HG03565 (cell line): ENCODE data around the gene OXA1L.
"Not testable (repeated sequence)": the region's sequence is repeated elsewhere in the genome, so short reads cannot be mapped to it uniquely, and the experiment has no call there.

ENCODE experiments used
- ATAC-seq: cut with Tn5 transposase; IDR thresholded peaks from one replicate; pipeline ENCODE4 v1.9.1; 2021; ENCODE audit warnings: mild to moderate bottlenecking, moderate library complexity; ENCODE audit not compliant: unreplicated experiment

OXA1L gene

DNA sequence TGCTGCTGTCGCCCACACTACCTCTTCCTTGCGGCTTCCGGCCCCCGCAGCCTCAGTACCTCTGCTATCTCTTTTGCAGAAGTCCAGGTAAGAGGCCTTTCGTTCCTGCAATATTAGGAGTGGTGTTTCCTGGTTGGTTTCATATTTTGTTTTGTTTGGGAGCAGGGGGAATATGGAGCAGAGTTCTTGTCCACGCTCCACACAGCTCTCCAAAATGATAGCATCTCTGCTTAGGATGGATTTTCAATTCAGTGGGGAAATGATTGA is 768 bp downstream of the OXA1L start:
- no peak for ATAC-seq

DNA sequence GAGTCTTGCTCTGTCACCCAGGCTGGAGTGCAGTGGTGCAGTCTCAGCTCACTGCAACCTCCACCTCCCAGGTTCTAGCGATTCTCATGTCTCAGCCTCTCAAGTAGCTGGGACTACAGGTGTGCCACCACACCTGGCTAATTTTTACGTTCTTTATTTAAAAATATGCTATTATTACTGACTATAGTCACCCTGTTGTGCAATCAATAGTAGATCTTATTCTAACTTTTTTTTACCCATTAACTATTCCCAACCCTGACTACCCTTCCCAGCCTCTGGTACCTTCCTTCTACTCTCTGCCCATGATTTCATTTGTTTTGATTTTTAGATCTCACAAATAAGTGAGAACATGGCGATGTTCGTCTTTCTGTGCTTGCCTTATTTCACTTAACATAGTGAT is 2.5 kb downstream of the OXA1L start:
- ATAC-seq = no peak

DNA sequence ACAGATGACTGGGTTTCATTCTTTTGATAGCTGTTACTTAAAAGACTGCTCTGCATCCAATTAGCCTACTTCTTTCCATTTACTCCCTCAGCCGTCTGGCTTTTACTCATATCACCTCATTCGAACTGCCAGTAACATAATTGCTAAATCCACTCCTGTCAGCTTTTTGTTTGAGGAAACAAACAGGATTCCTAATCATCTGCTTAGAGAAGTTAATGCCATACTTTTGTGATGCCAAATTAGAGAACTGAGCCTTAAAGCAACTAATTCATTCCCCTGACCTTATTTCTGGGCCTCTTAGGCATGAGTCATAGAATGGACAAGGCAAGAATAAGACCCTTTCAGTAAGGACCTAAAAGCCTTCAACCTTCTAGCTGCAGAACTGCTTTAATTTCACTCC is 2.9 kb downstream of the OXA1L start:
- no peak for ATAC-seq

DNA sequence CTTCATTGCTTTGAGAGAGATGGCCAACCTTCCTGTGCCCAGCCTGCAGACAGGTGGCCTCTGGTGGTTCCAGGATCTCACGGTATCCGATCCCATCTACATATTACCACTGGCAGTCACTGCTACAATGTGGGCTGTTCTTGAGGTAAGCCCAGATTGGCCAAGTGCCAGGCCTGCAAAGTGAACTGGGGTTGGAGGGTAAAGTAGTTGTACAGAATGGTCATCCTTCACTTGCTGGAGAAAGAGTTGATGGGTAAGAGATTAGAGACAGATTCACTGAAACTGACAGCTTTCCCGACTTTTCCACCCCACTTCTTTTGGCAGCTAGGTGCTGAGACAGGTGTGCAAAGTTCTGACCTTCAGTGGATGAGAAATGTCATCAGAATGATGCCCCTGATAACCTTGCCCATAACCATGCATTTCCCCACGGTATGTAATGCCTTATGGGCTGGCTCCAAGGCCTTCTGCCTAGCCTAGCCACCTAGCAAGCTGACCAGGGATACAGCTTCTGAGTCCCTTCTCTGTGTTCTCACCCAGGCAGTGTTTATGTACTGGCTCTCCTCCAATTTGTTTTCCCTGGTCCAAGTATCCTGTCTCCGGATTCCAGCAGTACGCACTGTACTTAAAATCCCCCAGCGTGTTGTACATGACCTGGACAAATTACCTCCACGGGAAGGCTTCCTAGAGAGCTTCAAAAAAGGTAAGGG is 4.1 kb downstream of the OXA1L start:
- ATAC-seq = no peak

DNA sequence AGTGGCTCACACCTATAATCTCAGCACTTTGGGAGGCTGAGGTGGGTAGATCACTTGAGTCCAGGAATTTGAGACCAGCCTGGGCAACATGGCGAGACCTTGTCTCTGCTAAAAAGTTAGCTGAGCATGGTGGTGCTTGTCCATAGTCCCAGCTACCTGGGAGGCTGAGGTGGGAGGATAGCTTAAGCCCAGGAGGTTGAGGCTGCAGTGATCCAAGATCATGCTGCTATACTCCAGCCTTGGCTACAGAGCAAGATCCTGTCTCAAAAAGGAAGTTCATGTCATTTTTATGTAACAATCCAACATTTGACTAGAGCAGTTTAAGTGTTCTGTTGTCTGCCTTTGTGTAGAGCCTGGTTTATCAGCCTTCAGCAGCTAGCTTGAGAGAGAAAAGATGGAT is 6.2 kb downstream of the OXA1L start:
- ATAC-seq = no peak

DNA sequence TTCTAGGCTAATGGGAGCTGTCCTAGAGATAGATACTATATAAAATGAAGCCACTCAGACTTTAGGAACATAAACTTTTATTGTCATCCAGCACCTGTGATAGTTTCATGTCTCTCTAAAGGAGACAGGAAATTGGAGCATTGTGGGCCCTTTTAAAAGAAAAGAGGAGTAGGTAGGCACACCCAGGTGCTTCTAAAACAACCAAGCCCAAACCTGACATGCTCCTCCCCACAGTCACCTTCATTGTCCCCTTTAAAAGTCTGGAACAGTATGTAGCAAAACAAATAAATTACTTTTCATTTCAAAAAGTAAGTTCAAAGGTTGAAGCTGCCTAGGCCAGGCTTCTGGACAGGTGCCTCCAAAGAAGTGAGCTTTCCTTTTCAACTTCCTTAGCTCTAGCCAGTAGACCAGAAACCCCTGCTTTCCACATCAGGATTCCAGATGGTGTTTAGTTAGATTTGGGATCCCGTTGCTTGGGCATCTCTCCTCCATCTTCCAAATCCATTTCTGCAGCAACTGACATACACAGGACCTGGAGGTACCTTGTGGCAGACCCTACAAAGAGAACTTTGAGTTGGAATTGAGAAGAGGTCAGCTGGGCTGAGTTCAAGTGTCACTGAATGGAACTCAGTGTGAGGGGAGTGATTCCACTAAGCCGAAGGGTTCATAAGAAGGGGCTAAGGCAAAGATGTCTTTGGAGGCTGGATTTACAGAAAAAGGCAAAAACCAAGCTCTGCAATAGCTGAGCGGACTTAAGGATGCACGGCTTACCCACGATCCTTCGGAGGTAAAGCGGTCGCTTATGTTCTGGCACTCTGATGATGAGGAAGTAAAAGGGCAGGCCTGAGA is 6.9 kb downstream of the OXA1L start:
- no peak for ATAC-seq

DNA sequence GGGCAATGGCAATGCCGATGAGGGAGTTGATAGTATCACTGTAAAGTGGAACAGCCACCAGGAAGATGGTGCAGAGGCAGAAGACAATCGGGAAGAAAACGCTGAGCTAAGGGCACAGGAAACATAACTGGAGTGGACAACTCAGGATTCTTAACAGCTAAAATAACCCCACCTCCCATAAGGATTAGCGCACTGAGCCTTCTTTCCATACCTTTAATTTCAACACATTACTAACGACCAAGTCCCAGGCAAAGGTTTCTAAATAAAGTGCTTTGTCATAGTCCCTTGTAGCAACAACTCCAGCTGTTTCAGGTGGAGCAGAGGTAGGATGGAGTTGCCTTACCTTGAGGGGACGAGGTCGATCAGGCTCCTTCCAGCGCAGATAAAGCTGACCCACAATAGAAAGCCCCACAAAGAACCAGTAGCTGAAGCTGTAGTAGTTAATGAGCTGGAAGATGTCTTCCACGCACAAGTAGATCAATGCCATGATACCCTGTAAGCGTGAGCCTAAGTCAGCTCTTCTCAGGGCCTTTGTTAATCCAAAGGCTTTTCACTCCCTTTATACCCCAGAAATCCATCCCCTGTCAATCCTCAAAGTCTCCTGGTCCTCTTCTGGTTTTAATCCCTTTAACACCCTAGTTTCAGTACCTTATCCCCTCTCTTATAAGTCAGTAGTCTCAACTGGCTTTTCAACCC is 7.7 kb downstream of the OXA1L start:
- ATAC-seq = no peak

DNA sequence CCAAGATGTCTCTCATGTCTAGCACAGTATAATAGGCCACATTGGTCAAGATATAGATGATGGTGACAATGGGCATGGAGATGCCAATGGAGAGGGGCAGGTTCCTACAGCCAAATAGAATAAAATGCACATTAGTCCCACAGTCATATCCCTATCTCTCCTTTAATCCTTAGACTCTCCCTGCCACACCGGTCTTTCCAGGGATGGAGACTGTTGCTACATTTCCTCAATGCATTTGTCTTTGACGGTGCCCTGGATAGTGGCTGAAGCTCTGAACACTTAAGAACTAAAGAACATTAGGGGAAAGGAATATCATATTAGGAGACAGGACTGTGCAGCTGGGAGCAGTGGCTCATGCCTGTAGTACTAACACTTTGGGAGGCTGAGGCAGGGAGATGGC is 9.7 kb downstream of the OXA1L start:
- ATAC-seq = no peak

DNA sequence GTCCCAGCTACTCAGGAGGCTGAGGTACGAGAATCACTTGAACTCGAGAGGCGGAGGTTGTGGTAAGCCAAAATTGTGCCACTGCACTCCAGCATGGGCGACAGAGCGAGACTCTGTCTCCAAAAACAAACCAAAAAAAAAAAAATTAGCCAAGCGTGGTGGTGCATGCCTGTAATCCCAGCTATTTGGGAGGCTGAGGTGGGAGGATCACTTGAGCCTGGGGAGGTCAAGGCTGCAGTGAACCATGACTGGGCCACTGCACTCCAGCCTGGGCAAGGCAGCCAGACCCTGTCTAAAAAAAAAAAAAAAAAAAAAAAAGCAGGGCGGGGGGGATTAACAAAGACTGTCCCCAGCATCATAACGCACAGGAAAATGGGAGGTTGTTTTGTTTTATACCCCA is 10.4 kb downstream of the OXA1L start:
- not testable (repeated sequence) for ATAC-seq

DNA sequence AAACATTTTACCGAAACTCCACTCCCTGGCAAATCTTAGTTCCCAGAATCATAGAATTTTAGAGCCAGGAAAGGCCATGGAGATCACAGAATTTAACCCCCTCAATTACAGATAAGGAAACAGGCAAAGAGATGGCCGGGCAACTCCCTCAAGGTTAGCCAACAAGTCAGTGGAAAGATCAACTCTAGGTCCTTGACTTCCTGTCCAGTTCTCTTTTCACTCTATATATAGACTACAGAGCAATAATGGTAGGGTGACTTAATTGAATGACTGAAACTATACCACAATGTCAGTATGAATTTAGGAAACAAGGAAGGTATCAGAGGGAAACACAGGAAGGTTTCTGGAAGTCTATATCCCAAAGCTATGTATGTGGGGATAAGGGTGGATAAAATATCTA is 11.6 kb downstream of the OXA1L start:
- ATAC-seq = no peak

DNA sequence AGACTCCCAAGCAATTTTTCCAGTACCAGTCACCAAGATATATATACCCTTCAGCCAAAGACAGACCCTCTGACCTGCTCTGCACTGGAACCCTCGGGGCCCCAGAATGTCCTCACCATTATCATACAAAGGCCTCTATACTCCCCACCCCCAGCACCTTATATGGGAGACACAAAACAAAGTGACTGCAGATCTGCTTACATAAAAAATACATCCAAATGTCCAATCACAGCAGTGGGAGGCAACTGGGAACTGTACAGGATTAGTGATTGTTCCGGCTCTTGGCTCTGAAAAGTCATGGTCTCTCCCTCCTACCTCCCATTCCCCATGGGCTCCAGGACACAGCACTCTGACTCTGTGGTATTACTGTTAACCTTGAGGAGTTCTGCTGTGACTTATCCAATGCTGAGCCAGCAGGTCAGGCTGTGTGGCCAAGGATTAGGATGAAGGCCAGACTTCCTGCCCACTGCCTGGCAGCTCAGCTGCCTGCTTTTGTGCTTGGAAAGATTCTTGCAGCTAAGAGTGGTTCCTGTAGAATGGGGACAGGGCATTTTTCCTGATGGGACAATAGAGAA is 13.7 kb downstream of the OXA1L start:
- ATAC-seq = no peak

DNA sequence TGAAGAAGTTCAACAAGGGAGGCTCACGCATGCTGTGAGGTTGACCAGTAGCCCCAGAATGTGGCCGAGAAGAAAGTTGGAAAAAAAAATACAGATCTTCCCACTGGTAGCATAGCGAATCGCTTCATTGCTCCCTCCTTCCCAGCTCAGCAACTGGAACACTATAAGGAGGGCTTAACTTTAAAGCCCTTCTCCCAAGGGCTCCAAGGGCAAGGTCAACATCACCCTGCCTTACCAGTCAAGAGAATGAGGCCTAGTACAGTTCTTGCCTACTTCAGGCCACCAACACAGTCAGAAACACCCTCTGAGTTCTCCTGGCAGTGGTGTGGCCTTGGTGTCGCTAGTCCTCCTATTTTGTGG is 14.4 kb downstream of the OXA1L start:
- ATAC-seq = no peak

DNA sequence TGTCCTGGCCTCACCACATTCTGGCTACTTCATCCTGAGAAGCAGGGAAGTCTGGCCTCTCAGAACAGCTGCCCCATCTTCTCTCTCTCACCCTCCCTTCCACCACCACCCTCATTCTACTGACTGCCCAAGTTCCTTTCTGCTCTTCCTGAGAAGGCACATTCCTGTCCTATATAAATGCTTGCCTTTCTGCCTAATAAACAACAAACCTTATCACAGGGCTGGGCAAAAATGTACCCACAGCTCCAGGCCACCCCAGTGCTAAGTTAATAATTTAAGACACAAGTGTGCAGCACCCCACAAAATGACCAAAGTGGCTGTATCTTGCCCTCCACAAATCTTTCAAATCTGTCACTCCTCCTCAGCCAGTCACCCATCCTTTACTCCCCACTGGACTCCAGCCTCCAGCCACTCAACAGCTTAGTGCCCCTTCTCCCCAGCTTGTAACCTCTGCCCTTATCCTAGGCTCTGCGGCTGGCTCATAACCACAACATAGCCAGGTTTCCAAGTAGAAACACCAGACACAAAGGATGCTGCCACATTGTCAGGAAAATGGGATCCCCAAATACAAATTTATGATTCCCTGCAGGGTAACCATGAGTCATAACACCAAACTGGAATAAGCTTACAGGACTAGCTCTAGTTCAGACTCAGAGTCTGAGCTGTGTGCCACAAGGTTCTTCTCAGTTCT is 15.0 kb downstream of the OXA1L start:
- ATAC-seq = no peak

DNA sequence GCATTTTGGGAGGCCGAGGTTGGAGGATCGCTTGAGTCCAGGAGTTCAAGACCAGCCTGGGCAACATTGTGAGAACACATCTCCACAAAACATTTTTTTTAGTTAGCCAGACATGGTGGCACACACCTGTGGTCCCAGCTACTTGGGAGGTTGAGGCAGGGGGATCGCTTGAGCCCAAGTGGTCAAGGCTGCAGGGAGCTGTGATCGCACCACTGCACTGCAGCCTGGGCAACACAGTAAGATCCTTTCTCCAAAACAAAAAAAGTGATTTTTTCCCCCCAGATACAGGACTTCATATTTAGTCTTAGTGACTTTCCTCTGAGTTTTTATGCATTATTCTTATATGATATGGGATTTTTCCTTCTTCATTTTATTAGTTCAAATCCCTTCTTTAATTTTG is 20.2 kb downstream of the OXA1L start:
- no peak for ATAC-seq

DNA sequence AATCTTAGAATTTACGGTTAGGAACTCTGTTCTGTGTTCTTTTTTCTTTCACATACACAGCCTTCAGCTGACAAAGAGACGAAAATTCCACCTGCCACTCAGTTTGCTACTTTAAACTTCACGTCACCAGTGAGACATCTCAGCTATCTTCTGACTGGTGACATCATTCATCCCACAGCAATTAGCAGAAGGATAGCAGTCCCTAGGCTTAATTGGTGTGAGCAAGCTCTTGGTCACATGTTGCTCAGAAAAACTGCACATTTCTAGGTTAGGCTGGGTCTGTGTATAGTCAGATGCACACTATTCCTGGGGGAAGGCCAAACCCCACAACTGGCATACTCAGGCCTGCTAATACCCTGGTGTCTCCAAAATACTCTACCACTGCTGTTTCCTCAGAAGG is 24.8 kb downstream of the OXA1L start:
- ATAC-seq = no peak

DNA sequence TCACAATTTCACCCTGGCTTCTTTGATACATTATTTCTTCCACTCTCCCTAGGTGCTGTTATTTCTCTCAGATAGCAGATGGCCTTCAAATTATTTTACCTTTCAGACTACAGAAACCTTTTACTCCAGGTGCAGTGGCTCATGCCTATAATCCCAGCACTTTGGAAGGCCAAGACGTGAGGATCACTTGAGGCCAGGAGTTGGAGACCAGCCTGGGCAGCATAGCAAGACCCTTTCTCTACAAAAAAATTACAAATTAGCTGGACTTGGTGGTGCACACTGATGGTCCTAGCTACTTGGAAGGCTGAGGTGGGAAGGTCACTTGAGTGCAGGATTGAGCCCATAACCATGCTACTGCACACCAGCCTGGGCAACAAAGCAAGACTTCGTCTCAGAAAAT is 25.7 kb downstream of the OXA1L start:
- ATAC-seq = no peak

DNA sequence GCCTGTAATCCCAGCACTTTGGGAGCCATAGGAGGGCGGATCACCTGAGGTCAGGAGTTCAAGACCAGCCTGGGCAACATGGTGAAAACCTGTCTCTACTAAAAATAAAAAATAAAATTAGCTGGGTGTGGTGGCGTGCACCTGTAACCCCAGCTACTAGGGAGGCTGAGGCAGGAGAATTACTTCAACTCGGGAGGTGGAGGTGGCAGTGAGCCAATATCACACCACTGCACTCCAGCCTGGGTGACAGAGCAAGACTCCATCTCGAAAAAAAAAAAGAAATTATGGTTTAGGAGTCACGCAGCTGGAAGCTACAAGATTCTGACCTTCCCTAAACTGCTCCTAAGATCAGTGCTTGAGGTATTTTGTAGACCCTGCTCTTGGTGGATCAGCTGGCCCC is 27.1 kb downstream of the OXA1L start:
- ATAC-seq = not testable (repeated sequence)

DNA sequence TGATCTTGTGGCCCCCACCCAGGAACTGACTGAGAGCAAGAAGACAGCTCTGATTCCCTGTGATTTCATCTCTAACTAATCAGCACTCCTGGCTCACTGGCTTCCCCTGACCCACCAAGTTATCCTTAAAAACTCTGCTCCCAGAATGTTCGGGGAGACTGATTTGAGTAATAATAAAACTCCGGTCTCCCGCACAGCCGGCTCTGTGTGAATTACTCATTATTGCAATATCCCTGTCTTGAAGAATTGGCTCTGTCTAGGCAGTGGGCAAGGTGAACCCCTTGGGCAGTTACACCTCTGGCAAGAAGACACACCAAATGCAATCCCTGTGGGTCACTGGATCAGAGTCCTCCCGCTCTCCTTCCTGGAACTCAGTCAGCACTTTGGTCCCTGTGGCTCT is 27.5 kb downstream of the OXA1L start:
- ATAC-seq = no peak

DNA sequence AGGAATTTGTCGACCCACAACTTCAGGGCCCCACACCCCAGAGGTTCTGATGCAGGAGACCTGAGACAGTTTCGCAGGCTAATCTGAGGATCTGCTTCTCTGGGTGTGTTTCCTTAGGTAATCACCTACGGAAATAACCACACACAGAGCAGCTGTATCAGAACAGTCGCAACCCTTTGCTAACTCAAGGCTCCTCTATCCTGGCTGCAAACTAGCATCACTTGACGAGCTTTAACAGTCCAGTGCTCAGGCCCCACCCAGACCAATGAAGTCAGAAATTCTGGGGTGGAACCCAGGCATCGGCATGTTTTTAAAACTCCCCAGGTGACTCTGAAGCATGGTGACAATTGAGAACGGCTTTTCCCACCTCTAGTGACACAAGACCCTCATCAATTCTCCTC is 28.1 kb downstream of the OXA1L start:
- ATAC-seq = no peak

DNA sequence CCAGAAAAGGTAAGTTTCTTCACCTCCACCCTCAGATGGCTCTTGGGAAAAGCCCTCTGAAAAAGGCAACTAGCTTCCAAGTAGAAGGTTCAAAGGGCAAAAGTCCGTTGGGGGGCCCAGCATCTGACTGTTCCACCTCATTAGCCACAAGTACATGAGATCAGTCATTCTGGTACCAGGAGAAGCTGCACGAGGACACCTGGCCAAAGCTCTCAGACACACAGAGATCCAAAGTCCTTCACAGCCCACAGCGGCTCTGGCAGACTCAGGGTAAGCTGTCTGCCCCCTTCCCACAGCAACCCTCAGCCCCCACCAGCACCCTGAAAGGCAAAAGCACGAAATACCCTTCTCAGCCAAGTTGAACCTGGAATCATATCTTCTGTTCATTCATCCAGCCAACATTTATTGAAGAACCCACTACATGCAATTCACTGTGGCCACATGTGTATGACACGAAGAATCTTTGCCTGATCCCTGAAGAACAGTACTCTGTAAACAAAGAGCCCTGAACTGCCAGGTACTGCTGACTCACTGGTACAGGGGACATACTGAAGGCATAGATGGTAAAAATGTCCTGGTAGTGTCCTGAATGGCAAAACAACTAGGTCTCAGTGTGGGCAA is 29.7 kb downstream of the OXA1L start:
- no peak for ATAC-seq
